GM12873 (cell line): ENCODE measurements around the gene FCN3.

Experiments used
- TF ChIP-seq, protein P1 (sequence below): IDR thresholded peaks from 2 replicates; pipeline ENCODE4 v1.5.1; 2012; ENCODE audit warnings: low read depth, mild to moderate bottlenecking, moderate library complexity, low read length, control low read depth; ENCODE audit not compliant: insufficient read depth; ENCODE audit errors: missing control alignments

Gene FCN3

DNA sequence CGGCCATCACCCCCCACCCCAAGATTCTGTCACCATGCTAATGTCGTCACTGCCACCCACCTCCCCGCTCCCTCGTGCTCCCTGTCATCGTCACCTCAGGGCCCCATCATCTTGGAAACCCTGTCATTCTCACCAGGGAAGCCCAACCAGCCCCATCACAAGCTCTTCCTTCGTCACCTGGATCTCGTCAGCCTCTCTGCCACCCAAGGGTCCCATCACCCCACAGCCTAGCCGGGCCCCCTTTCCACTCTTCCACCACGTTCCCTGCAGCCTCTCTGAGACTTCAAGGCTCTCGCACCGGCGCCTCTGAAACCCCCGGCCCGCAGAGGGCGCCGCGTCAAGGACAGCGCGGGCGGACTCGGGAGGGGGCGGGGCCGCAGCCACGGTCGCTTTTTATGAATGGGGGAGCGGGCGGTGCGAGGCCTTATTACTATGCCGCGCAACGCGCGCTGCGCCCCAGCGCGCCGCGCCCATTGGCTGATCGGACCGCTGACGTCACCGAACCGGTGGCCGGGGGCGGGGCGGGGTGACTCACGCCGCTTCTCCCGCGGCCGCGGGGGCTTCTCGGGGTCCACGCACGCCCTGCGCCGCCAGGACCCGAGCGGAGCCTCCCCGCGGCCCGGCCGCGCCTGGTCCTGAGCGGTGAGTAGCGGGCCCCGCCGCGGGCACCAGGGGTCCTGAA lies 17.6 kb upstream of the FCN3 start, which contains the start of gene GPR3:
Gene GPR3, plus strand, starts transcription at position 527 of the 682 bp plus-strand sequence. CDS start 1,177 bp downstream, outside the sequence.
- TF ChIP-seq, protein P1, sequence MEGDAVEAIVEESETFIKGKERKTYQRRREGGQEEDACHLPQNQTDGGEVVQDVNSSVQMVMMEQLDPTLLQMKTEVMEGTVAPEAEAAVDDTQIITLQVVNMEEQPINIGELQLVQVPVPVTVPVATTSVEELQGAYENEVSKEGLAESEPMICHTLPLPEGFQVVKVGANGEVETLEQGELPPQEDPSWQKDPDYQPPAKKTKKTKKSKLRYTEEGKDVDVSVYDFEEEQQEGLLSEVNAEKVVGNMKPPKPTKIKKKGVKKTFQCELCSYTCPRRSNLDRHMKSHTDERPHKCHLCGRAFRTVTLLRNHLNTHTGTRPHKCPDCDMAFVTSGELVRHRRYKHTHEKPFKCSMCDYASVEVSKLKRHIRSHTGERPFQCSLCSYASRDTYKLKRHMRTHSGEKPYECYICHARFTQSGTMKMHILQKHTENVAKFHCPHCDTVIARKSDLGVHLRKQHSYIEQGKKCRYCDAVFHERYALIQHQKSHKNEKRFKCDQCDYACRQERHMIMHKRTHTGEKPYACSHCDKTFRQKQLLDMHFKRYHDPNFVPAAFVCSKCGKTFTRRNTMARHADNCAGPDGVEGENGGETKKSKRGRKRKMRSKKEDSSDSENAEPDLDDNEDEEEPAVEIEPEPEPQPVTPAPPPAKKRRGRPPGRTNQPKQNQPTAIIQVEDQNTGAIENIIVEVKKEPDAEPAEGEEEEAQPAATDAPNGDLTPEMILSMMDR: peak; percentile 50

DNA sequence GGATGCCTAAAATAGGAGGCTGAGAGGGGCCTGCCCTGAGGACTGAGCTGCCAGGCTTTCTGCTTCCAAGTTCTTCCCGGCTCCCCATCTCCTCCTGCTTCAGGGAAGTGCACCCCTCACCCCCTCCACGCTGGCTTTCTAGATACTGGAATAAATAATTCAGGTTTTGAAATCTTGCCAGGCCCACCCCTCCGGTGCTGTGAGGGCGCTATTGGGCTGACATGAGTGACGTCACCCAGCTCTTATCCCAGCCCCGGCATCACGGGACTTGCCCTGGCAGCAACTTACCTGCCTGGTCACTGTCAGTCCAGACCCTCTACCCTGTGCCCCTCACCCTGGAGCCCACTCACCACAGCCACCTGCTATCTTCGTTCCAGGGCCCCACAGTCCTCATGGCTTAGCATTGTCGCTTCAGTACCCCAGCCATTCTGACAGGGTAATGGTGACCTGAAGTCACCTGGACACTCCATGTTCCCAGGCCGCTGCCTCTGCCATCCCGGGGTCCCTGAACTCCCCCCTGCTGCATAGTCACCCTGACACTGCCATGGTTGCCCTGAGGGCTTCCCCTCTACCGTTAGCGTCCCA lies 17.0 kb upstream of the FCN3 start:
- TF ChIP-seq, protein P1: no peak

DNA sequence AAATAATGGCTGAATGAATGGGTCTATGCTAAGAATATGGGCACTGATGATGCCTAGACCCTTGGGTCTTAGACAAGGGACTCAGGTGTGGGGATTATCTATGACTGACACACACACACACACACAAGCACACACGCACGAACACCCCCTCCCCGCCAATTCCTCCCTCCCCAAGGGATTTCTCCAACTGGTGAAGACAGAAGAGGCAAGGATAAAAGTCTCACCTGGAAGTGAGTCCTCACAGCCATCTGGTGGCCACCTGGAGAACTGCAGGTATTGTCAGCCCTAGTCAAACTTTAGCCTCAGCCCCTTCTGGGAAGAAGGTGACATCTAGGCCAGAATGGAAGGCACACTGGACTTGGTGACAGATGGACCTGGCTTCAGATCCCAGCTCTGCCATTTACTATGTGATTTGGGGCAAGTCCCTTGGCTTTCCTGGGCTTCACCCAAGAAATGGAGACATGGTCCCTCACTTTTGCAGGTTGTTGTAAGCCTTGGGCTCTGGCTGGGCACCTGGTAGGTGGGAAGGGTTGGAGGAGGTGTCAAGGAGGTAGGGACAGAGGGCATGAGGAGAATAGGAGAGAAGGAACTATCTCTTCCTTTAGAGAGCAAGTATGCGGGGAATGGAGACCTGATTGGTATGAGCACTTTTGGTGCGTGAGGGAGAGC lies 13.8 kb upstream of the FCN3 start:
- TF ChIP-seq, protein P1: peak; percentile 97

DNA sequence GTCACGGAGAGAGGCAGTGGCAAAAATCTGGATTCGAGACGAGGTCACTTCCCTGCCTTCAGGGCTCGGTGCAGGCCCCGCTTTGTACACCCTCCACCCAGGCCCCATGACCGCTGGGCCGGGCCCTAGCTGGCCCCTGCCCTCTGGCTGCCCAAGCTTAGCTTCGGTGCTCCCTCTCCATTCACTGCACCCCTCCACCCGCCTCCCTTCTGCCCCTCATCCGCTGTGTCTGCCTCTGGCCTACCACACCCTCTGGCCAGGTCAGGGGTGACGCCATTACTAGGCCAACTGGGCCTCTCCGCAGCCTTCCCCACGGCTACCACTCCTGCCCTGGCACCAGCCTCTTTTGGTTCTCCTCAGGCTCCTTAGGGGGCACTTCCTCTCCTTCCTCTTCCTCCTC lies 9.0 kb upstream of the FCN3 start:
- TF ChIP-seq, protein P1: no peak

DNA sequence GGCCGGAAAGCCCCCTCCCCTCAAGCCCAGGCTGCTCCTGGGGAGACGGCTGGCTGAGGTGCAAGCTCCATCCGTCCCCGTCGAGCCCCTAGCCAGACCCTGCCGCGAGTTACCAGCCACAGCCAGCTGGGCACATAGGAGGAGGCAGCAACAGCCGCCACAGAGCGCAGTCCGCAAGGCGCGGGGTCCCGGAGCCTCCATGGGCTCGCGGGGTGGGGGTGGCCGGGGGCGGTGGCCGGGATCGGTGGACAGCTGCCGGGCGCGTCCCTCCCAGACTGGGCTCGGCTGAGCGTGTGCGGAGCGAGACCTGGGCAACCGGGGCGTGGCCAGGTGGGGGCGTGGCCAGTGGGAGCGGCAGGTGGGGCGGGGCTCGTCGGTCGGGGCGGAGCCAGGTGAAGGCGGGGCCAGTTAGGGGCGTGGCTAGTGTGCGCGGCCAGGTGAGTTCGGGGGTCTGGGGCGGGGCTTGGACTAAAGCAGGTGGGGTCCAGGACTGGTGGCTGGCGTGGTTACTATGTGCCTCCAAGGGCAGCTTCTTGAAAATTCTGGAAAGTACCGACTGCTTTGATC lies 8.5 kb upstream of the FCN3 start, which contains the start of gene CD164L2:
Gene CD164L2, minus strand, starts transcription at position 295 of the 567 bp plus-strand sequence. Its CDS starts 94 bp downstream, at position 201.
- TF ChIP-seq, protein P1: no peak

DNA sequence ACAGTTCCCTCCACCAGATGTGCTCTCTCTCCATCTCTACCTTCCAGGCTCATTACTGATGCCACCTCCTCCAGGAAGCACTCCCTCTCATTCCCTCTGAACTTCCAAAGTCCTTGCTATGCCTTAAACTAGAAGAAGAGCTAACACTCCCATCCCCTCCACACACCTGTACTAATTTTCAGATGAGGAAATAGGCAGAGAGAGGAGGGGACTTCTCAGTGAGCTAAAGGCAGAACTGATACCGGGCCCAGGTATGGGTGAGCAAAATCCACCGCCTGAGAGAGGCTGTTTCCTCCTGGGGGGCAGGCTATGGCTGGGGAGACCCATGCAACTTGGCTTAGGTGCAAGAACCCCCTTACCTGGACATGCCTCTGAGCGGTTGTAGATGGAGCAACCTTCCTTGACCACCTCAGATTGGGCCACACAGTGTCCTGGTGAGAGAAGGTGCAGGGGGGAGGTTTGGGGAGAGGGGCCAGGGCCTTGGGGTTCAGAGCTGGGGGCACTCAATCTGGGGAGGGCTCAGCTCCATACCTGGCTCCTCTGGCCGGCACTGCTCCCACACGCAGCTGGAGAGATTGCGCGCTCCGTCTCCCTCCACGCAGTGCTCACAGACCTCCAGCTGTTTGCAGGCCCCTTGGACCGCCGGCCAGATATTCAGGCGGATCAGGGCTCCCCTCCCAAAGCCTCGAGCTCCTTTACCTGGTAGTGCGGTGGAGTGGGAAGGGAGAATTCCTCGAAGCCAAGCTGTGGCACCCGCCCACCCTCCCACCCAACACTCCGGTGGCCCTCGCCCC lies 7.5 kb upstream of the FCN3 start:
- TF ChIP-seq, protein P1: no peak
